C1 segment of cervical spinal cord (tissue), 14 donors: ENCODE data around the gene ZSWIM8.
"Not testable (repeated sequence)": the region's sequence is repeated elsewhere in the genome, so short reads cannot be mapped to it uniquely, and the experiment has no call there.

ENCODE experiments used
- DNase-seq, 14 donors: peaks; one replicate each; lab custom pipeline; 2025; lab: John Stamatoyannopoulos, UW

ZSWIM8 gene

GRCh38 chr10:73773152-73773879, 12.1 kb upstream of the ZSWIM8 start:
- DNase-seq, result peak in 4 of 14 donors; percentile 37 to 50 (median 48)

GRCh38 chr10:73774637-73775036, 10.8 kb upstream of the ZSWIM8 start:
- no peak for DNase-seq

GRCh38 chr10:73779018-73779417, 6.4 kb upstream of the ZSWIM8 start:
- no peak for DNase-seq

- DNase-seq, result no peak
These were observed 5.7 kb upstream of the ZSWIM8 start for GRCh38 chr10:73779539-73780197.

GRCh38 chr10:73780301-73780700, 5.1 kb upstream of the ZSWIM8 start:
- no peak for DNase-seq

GRCh38 chr10:73780966-73781365, 4.4 kb upstream of the ZSWIM8 start:
- no peak for DNase-seq

GRCh38 chr10:73781548-73781878, 3.9 kb upstream of the ZSWIM8 start:
- no peak for DNase-seq

- DNase-seq, result peak; percentile 53 to 91 (median 83)
These were observed 3.3 kb upstream of the ZSWIM8 start, which contains the start of gene CHCHD1 for GRCh38 chr10:73781879-73782748. Gene CHCHD1, plus strand, starts transcription at chr10:73782048. Its CDS starts 28 bp downstream, at chr10:73782076.

- no peak for DNase-seq
These were observed 2.7 kb upstream of the ZSWIM8 start for GRCh38 chr10:73782749-73783085.

- DNase-seq, result peak in 2 of 14 donors; percentile 62 to 63
These were observed 510 bp downstream of the ZSWIM8 start for GRCh38 chr10:73785721-73786511.

- DNase-seq, result no peak
These were observed 1.1 kb downstream of the ZSWIM8 start for GRCh38 chr10:73786512-73786885.

GRCh38 chr10:73787031-73787800, 1.8 kb downstream of the ZSWIM8 start:
- DNase-seq, result not testable (repeated sequence)

GRCh38 chr10:73788864-73789658, 3.7 kb downstream of the ZSWIM8 start:
- DNase-seq, result no peak

GRCh38 chr10:73789659-73790055, 4.3 kb downstream of the ZSWIM8 start:
- no peak for DNase-seq

GRCh38 chr10:73790886-73791625, 5.7 kb downstream of the ZSWIM8 start:
- no peak for DNase-seq

- DNase-seq, result no peak
These were observed 6.5 kb downstream of the ZSWIM8 start for GRCh38 chr10:73791871-73792400.

GRCh38 chr10:73793456-73793855, 8.1 kb downstream of the ZSWIM8 start:
- no peak for DNase-seq

GRCh38 chr10:73795491-73795890, 10.1 kb downstream of the ZSWIM8 start:
- DNase-seq, result not testable (repeated sequence)

- not testable (repeated sequence) for DNase-seq
These were observed 10.6 kb downstream of the ZSWIM8 start for GRCh38 chr10:73796035-73796434.
